SKM-1 treated with dmso at 0.1 percent for 144 hours (cell line): ENCODE data around the gene CFTR.
"Not testable (repeated sequence)": the region's sequence is repeated elsewhere in the genome, so short reads cannot be mapped to it uniquely, and the experiment has no call there.

ENCODE experiments used
- DNase-seq: peaks from one replicate; lab custom pipeline; 2025; ENCODE audit not compliant: unreplicated experiment; lab: John Stamatoyannopoulos, UW

CFTR gene

GRCh38 chr7:117683430-117684175, 203.8 kb downstream of the CFTR start:
- DNase-seq, result no peak

DNA sequence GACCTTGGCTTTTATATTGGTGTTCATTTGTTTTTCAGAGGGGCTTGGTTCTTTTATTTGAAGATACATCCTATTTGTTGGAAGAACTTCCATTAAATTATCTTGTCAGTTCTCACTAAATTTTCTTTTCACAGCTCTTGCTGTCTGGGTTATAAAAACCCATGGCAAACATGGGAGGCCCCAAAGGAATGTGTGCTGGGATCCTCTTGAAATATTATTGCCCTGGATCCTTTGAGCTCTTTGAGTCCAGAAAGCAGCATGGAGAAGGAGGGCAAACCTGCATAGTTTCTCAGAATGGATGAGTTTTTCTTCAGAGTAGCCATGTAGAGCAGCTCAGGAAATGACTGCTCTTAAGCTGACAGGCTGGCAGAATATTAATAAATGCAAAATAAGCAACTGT, 206.0 kb downstream of the CFTR start:
- no peak for DNase-seq

DNA sequence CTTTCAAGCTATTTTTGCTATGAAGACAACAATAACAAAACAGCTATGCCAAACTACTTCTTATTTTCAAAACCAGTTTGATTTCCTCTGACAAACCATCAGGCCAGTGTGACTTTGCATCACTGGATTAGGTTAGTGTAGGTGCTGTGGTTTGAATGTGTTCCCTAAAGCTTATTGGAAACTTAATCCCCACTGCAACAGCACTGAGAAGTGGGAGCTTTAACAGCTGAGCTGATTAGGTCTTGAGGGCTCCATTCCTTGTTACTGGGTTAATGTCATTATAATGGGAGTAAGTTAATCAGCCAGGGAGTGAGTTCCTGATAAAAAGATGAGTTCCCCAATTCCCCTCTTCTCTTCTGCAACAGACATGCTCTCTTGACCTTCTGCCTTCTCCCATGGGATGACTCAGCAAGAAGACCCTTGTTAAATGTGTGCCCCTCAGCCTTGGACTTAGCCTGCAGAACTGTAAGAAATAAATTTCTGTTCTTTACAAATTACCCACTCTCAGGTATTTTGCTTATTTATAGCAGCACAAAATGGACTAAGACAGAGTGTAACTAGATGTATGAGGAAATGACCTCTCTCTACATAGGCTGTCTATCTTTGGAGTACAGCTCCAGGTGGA, 206.6 kb downstream of the CFTR start:
- DNase-seq, result no peak

GRCh38 chr7:117688126-117688525, 208.3 kb downstream of the CFTR start:
- DNase-seq, result no peak

DNA sequence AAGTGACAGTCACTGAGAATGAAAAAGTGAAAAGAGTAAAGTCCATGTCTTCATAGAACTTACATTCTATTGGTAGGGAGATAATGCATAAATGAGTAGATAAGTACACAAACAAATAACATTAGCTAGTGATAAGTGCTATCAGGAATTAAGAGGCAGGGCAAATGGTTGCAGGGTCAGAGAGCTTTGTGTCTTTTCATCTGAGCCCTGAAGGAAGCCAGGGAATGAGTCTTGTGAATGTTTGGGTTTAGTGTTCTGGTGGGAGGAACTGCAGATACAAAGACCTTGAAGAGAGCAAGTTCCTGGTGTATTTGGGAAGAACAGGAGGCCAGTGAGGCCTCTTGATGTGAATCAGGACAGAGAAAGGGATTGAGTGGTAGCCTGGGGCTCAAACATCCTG, 209.6 kb downstream of the CFTR start:
- no peak for DNase-seq

DNA sequence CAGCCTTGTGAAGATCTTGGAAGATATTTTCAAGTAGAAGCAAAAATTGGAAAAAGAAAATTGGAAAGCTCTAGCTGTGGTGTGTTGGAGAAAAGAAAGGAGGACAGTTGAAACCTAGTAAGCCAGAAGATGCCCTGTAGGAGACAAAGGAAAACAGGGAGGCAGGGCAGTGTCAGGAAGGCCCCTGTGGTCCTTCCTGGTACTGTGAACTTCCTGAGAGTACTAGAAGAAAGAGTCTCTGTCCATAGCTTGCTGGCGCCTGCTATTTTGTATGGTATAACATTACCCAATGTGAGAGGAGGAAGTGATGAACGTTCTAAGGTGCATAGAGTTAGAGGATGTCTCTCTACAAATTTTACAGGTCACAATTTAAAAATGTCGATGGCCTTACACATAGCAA, 210.3 kb downstream of the CFTR start:
- no peak for DNase-seq

- DNase-seq, result no peak
Measured at GRCh38 chr7:117692338-117692737, 212.5 kb downstream of the CFTR start.

GRCh38 chr7:117698018-117698417, 218.2 kb downstream of the CFTR start:
- DNase-seq, result no peak

GRCh38 chr7:117704063-117704462, 224.2 kb downstream of the CFTR start:
- no peak for DNase-seq

DNA sequence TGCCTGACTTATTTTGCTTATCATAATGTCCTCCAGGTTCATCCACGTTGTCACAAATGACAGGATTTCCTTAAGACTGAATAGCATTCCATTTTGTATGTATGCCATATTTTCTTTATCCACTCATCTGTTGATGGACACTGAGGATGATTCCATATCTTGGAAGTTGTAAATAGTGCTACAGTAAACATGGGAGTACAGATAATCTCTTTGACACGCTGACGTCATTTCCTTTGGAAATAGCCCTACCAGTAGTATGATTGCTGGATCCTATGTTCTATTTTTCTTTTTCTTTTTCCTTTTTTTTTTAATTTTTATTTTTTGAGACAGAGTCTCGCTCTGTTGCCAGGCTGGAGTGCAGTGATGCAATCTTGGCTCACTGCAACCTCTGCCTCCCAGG, 225.8 kb downstream of the CFTR start:
- no peak for DNase-seq

DNA sequence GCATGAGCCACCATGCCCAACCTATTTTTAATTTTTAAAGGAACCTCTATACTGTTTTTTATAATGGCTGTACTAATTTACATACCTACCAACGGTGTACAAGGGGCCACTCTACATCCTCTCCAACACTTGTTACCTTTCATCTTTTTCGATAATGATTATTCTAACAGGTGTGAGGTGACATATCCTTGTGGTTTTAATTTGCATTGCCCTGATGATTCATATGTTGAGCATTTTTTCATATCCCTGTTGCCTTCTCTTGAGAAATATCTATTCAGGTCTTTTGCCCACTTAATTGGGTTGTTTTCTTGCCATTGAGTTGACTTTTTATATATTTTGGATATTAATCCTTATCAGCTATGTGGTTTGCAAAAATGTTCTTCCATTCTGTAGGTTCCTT, 226.4 kb downstream of the CFTR start:
- DNase-seq, result no peak

- DNase-seq, result no peak
Measured at GRCh38 chr7:117707080-117707479, 227.3 kb downstream of the CFTR start.

- not testable (repeated sequence) for DNase-seq
Measured at GRCh38 chr7:117708173-117708572, 228.3 kb downstream of the CFTR start.

- DNase-seq, result no peak
Measured at GRCh38 chr7:117711556-117711955, 231.7 kb downstream of the CFTR start.

GRCh38 chr7:117715784-117716445, 236.1 kb downstream of the CFTR start:
- peak; percentile 43 for DNase-seq

DNA sequence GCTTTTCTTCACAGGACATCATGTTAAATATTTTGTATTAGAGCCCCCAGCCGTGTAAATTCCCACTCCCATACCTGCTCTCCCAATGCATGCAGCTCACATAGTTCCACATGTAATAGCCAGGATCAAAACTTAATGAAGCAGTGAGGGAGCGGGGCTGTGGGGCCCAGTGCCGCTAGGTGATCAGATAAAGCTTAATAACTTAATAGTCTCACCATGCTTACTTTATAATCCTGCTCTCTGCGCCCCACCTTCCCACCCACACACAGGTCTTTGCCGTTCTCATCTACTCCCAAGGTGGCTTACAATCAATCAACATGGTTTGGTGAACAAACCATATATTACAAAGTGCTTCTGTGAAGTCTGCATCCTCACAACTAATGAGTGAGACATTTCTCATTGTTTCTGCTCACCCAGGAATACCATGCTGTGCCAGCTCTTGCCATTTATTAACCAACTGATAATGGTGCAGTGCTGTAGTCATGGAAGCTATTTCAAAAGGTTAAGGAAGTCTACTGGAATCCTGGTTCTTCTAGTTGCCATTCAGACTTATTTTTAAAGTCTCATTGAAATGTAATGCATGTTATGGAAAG, 237.0 kb downstream of the CFTR start:
- no peak for DNase-seq

DNA sequence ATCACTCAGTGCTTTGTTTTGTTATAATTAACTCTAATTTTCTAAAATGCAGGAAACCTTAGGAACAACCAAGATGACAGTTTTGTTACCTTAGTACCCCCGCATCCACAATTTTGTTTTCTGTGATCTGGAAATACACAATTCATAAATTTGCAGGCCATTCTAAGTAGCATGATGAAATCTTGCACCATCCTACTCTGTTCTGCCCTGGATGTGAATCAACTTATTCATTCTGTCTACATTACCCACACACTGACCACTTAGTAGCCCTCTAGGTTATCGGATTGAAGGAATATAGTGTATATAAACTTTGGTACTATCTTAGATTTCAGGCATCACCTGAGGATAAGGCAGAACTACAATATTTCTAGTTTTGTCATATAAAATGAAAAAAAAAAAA, 237.5 kb downstream of the CFTR start:
- no peak for DNase-seq
